Thyroid gland (tissue), 4 donors: Measurements from ENCODE around the gene HOTAIR.

Experiments
- POLR2A ChIP-seq, 2 donors: fragments of 450-650 bp; IDR thresholded peaks; one replicate each; pipeline ENCODE4 v1.6.1; 2017; ENCODE audit warnings: antibody characterized with exemption in 2 of 2, mild to moderate bottlenecking in 2 of 2, moderate library complexity in 1 of 2
- TF ChIP-seq, protein P1 (sequence below), 6 experiments: fragments of 200-600 bp in 3 of 6; fragments of 450-650 bp in 3 of 6; sonication (generic) in 3 of 6; IDR thresholded peaks; one replicate each; pipeline ENCODE4 v1.5.1; 2016 to 2019; ENCODE audit warnings: antibody characterized with exemption in 6 of 6, mild to moderate bottlenecking in 2 of 6, inconsistent platforms in 1 of 6, moderate library complexity in 1 of 6

DNA sequence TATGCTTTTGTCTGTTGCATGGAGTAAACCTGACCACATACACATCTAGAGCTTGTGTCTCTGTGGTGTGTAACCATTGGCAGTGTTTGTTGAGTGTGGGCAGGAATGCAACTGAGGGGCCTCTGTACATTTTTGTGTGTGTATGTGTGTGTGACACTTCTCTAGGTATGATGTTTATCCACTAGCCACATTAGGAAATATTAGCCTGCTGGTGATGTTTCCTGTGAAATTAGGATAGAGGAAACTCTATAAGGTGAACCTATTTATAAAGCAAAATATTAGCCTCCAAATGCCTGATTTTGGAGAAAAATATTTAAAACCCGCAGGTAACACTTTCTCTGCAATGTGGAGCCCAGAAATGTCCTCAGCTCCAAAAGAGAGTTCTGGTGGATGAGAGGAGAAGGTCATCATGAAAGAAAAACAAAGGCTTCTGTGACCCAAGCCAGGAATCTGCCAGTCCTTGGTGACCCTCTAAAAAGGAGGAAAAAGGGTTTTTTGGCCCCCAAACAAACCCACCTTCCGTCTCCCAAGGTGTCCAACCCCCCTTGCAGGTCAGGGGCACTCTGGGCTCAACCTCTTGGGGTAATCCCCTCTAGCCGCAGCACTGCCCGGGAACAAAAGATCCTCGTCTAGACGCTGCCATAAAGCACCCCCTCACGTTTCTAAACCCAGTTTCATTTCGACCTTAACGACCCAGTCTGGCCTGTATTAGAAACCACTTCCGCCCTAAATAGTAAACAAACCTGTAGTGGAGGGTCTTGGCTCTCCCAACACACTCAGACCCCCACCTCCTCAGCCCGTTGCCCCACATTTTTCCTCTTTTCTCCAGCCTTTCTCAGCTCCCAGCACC lies 3.1 kb upstream of the HOTAIR start:
- TF ChIP-seq, protein P1, sequence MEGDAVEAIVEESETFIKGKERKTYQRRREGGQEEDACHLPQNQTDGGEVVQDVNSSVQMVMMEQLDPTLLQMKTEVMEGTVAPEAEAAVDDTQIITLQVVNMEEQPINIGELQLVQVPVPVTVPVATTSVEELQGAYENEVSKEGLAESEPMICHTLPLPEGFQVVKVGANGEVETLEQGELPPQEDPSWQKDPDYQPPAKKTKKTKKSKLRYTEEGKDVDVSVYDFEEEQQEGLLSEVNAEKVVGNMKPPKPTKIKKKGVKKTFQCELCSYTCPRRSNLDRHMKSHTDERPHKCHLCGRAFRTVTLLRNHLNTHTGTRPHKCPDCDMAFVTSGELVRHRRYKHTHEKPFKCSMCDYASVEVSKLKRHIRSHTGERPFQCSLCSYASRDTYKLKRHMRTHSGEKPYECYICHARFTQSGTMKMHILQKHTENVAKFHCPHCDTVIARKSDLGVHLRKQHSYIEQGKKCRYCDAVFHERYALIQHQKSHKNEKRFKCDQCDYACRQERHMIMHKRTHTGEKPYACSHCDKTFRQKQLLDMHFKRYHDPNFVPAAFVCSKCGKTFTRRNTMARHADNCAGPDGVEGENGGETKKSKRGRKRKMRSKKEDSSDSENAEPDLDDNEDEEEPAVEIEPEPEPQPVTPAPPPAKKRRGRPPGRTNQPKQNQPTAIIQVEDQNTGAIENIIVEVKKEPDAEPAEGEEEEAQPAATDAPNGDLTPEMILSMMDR (IDR thresholded peaks at IDR 0.05), result no peak
- no peak for TF ChIP-seq POLR2A (IDR thresholded peaks at IDR 0.05)
